H54 (cell line): ENCODE data around the gene USH1C.

Experiments used
- DNase-seq: peaks from one replicate; pipeline ENCODE4 v3.0.0; 2011; ENCODE audit warnings: low spot score, mixed read lengths; ENCODE audit not compliant: insufficient read length
- FAIRE-seq: peaks from 3 replicates; lab custom pipeline; 2011; peaks lifted over from hg19 to GRCh38; lab: Jason Lieb, UNC
- POLR2A ChIP-seq: IDR thresholded peaks from 2 replicates; pipeline ENCODE4 v1.6.1; 2011; ENCODE audit warnings: low read depth, mild to moderate bottlenecking, low read length

USH1C gene

GRCh38 chr11:17481905-17482304 lies 62.3 kb downstream of the USH1C start:
- DNase-seq (no peak), FAIRE-seq (no peak)
- TF ChIP-seq POLR2A: no peak

- TF ChIP-seq POLR2A: no peak
- no peak for FAIRE-seq
- peak; percentile 80 for DNase-seq
Observed at GRCh38 chr11:17479284-17480214, 64.7 kb downstream of the USH1C start.

- DNase-seq (no peak), FAIRE-seq (no peak)
- no peak for TF ChIP-seq POLR2A
Observed at GRCh38 chr11:17478070-17478469, 66.1 kb downstream of the USH1C start.

- no peak for FAIRE-seq
- no peak for TF ChIP-seq POLR2A
Observed at GRCh38 chr11:17477361-17477760, 66.9 kb downstream of the USH1C start.

GRCh38 chr11:17477084-17477333 lies 67.2 kb downstream of the USH1C start:
- TF ChIP-seq POLR2A: no peak
- DNase-seq: no peak
- no peak for FAIRE-seq

More at GRCh38 chr11:17477361-17477760, 66.9 kb downstream of the USH1C start:
- DNase-seq: no peak

GRCh38 chr11:17476317-17477083 lies 67.7 kb downstream of the USH1C start, which contains the start of gene ABCC8:
Gene ABCC8 (minus strand): TSS chr11:17476845. CDS start chr11:17476776, 69 bp downstream.
- TF ChIP-seq POLR2A: no peak
- no peak for FAIRE-seq
- DNase-seq: no peak

GRCh38 chr11:17475666-17476316 lies 68.4 kb downstream of the USH1C start:
- no peak for TF ChIP-seq POLR2A
- no peak for FAIRE-seq

GRCh38 chr11:17473071-17473744 lies 71.0 kb downstream of the USH1C start:
- FAIRE-seq (no peak), DNase-seq (peak; percentile 86)
- no peak for TF ChIP-seq POLR2A

More at GRCh38 chr11:17475666-17476316, 68.4 kb downstream of the USH1C start:
- no peak for DNase-seq

- DNase-seq (no peak), FAIRE-seq (no peak)
- no peak for TF ChIP-seq POLR2A
Observed at GRCh38 chr11:17472467-17472866, 71.7 kb downstream of the USH1C start.

GRCh38 chr11:17471501-17471900 lies 72.7 kb downstream of the USH1C start:
- TF ChIP-seq POLR2A: no peak
- no peak for FAIRE-seq
- no peak for DNase-seq

- FAIRE-seq (no peak), DNase-seq (no peak)
- no peak for TF ChIP-seq POLR2A
Observed at GRCh38 chr11:17469998-17470397, 74.2 kb downstream of the USH1C start.

- DNase-seq: no peak
- FAIRE-seq: no peak
- no peak for TF ChIP-seq POLR2A
Observed at GRCh38 chr11:17468122-17468521, 76.1 kb downstream of the USH1C start.

- DNase-seq (no peak), FAIRE-seq (no peak)
- TF ChIP-seq POLR2A: no peak
Observed at GRCh38 chr11:17463546-17464174, 80.6 kb downstream of the USH1C start.
